ENCODE data around the gene COL4A3.

COL4A3 gene

GRCh38 chr2:227287771-227288170 lies 123.3 kb downstream of the COL4A3 start:
- Histone ChIP-seq H3K4me1 (ENCODE audit: control insufficient read depth, insufficient read depth, low read length) (no peaks in the 10 kb centered on the region), H3K9ac (ENCODE audit: low read length in 2 of 2) (no peak overlapping the region), H3K36me3 (ENCODE audit: control insufficient read depth in 2 of 2, insufficient read depth in 2 of 2, low read length in 2 of 2) (no peaks in the 10 kb centered on the region), H3K4me3 (ENCODE audit: low read length in 2 of 2) (no peak overlapping the region), H3K9me3 (ENCODE audit: control insufficient read depth in 2 of 2, low read length in 2 of 2) (no peaks in the 10 kb centered on the region), H3K27me3 (ENCODE audit: control insufficient read depth in 1 of 2, insufficient read depth in 2 of 2, low read length in 2 of 2) (no peaks in the 10 kb centered on the region), H3K27ac (ENCODE audit: low read length) (no peak overlapping the region)

- H3K36me3 ChIP-seq (ENCODE audit: control insufficient read depth in 2 of 2, insufficient read depth in 2 of 2, low read length in 2 of 2): no peaks in the 10 kb centered on the region
- no peaks in the 10 kb centered on the region for H3K27me3 ChIP-seq (ENCODE audit: control insufficient read depth in 1 of 2, insufficient read depth in 2 of 2, low read length in 2 of 2)
- H3K9me3 ChIP-seq (ENCODE audit: control insufficient read depth in 2 of 2, low read length in 2 of 2): no peaks in the 10 kb centered on the region
- no peak overlapping the region for H3K27ac ChIP-seq (ENCODE audit: low read length)
- no peak overlapping the region for H3K9ac ChIP-seq (ENCODE audit: low read length in 2 of 2)
- no peaks in the 10 kb centered on the region for H3K4me1 ChIP-seq (ENCODE audit: control insufficient read depth, insufficient read depth, low read length)
- H3K4me3 ChIP-seq (ENCODE audit: low read length in 2 of 2): no peak overlapping the region
These were observed 127.9 kb downstream of the COL4A3 start for GRCh38 chr2:227292314-227292713.

DNA sequence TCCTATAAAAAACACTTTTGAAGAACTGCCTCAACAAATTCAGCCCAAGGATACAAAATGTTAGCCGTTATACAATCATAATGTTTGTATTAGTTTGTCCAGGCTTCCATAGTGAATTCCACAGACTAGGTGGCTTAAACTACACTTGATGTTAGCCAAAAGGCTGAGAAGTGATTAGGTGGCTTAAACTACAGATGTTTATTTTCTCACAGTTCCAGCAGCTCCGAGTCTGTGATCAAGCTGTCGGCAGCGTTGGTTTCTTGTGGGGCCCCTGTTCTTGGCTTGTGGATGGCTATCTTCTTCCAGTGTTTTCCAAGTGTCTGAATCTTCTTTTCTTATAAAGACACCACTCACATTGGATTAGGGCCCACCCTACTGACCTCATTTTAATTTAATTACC lies 129.1 kb downstream of the COL4A3 start:
- H3K27ac ChIP-seq (ENCODE audit: low read length): no peak overlapping the region
- no peaks in the 10 kb centered on the region for H3K4me1 ChIP-seq (ENCODE audit: control insufficient read depth, insufficient read depth, low read length)
- no peak overlapping the region for H3K9ac ChIP-seq (ENCODE audit: low read length in 2 of 2)
- H3K27me3 ChIP-seq (ENCODE audit: control insufficient read depth in 1 of 2, insufficient read depth in 2 of 2, low read length in 2 of 2): no peaks in the 10 kb centered on the region
- no peaks in the 10 kb centered on the region for H3K36me3 ChIP-seq (ENCODE audit: control insufficient read depth in 2 of 2, insufficient read depth in 2 of 2, low read length in 2 of 2)
- no peaks in the 10 kb centered on the region for H3K9me3 ChIP-seq (ENCODE audit: control insufficient read depth in 2 of 2, low read length in 2 of 2)
- H3K4me3 ChIP-seq (ENCODE audit: low read length in 2 of 2): no peak overlapping the region

- no peaks in the 10 kb centered on the region for H3K4me1 ChIP-seq (ENCODE audit: control insufficient read depth, insufficient read depth, low read length)
- no peak overlapping the region for H3K4me3 ChIP-seq (ENCODE audit: low read length in 2 of 2)
- no peak overlapping the region for H3K27ac ChIP-seq (ENCODE audit: low read length)
- no peak overlapping the region for H3K9ac ChIP-seq (ENCODE audit: low read length in 2 of 2)
- H3K36me3 ChIP-seq (ENCODE audit: control insufficient read depth in 2 of 2, insufficient read depth in 2 of 2, low read length in 2 of 2): no peaks in the 10 kb centered on the region
- no peaks in the 10 kb centered on the region for H3K9me3 ChIP-seq (ENCODE audit: control insufficient read depth in 2 of 2, low read length in 2 of 2)
- H3K27me3 ChIP-seq (ENCODE audit: control insufficient read depth in 1 of 2, insufficient read depth in 2 of 2, low read length in 2 of 2): no peaks in the 10 kb centered on the region
These were observed 131.4 kb downstream of the COL4A3 start for GRCh38 chr2:227295806-227296205.

GRCh38 chr2:227296671-227297405 lies 132.4 kb downstream of the COL4A3 start:
- Histone ChIP-seq H3K9me3 (ENCODE audit: control insufficient read depth in 2 of 2, low read length in 2 of 2) (no peaks in the 10 kb centered on the region), H3K27ac (ENCODE audit: low read length) (no peak overlapping the region), H3K4me3 (ENCODE audit: low read length in 2 of 2) (no peak overlapping the region), H3K9ac (ENCODE audit: low read length in 2 of 2) (no peak overlapping the region), H3K36me3 (ENCODE audit: control insufficient read depth in 2 of 2, insufficient read depth in 2 of 2, low read length in 2 of 2) (no peaks in the 10 kb centered on the region), H3K27me3 (ENCODE audit: control insufficient read depth in 1 of 2, insufficient read depth in 2 of 2, low read length in 2 of 2) (no peaks in the 10 kb centered on the region), H3K4me1 (ENCODE audit: control insufficient read depth, insufficient read depth, low read length) (no peaks in the 10 kb centered on the region)

DNA sequence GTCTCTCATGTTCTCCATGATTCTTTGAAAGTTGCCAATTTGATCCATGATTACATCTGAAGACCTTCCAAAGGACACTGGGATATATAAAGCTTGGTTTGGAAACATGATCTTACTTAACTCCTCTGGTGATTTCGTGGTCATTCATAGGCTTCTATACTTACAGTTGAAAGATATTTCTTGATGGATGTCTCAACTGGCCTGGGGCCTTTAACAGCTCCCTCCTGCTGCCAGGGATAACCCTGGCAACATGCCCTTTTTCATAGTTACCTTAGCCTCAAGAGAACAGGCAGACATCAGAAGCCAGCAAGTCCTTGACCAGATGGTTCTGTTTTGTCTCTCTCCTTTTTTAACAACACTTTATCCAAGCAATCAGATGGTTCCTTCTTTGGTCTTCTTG lies 137.1 kb downstream of the COL4A3 start:
- Histone ChIP-seq H3K9me3 (ENCODE audit: control insufficient read depth in 2 of 2, low read length in 2 of 2) (no peaks in the 10 kb centered on the region), H3K4me3 (ENCODE audit: low read length in 2 of 2) (no peak overlapping the region), H3K27ac (ENCODE audit: low read length) (no peak overlapping the region), H3K9ac (ENCODE audit: low read length in 2 of 2) (no peak overlapping the region), H3K4me1 (ENCODE audit: control insufficient read depth, insufficient read depth, low read length) (no peaks in the 10 kb centered on the region), H3K27me3 (ENCODE audit: control insufficient read depth in 1 of 2, insufficient read depth in 2 of 2, low read length in 2 of 2) (no peaks in the 10 kb centered on the region), H3K36me3 (ENCODE audit: control insufficient read depth in 2 of 2, insufficient read depth in 2 of 2, low read length in 2 of 2) (no peaks in the 10 kb centered on the region)

DNA sequence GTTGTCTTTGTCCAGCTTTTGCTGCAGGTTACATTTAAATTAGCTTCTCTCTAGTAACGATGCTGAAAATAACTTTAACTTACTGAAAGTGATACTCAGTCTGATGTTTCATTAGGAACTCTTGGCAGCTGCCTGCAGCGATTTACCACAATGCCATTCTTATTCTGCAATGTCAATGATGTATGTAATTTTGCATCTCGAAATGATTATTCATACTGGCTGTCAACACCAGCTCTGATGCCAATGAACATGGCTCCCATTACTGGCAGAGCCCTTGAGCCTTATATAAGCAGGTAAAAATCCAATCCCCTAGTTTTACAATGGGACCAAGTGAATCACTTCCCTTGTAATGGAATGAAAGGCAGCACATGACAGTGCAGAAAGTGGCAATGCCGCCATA lies 144.4 kb downstream of the COL4A3 start:
- no peak overlapping the region for H3K9ac ChIP-seq (ENCODE audit: low read length in 2 of 2)
- no peaks in the 10 kb centered on the region for H3K27me3 ChIP-seq (ENCODE audit: control insufficient read depth in 1 of 2, insufficient read depth in 2 of 2, low read length in 2 of 2)
- no peaks in the 10 kb centered on the region for H3K4me1 ChIP-seq (ENCODE audit: control insufficient read depth, insufficient read depth, low read length)
- no peak overlapping the region for H3K27ac ChIP-seq (ENCODE audit: low read length)
- no peaks in the 10 kb centered on the region for H3K9me3 ChIP-seq (ENCODE audit: control insufficient read depth in 2 of 2, low read length in 2 of 2)
- no peaks in the 10 kb centered on the region for H3K36me3 ChIP-seq (ENCODE audit: control insufficient read depth in 2 of 2, insufficient read depth in 2 of 2, low read length in 2 of 2)
- no peak overlapping the region for H3K4me3 ChIP-seq (ENCODE audit: low read length in 2 of 2)

- H3K27ac ChIP-seq (ENCODE audit: low read length): no peak overlapping the region
- H3K9me3 ChIP-seq (ENCODE audit: control insufficient read depth in 2 of 2, low read length in 2 of 2): no peaks in the 10 kb centered on the region
These were observed 146.3 kb downstream of the COL4A3 start for GRCh38 chr2:227310756-227311110.

GRCh38 chr2:227311861-227312506 lies 147.6 kb downstream of the COL4A3 start:
- H3K36me3 ChIP-seq (ENCODE audit: control insufficient read depth in 2 of 2, insufficient read depth in 2 of 2, low read length in 2 of 2): no peaks in the 10 kb centered on the region
- H3K4me1 ChIP-seq (ENCODE audit: control insufficient read depth, insufficient read depth, low read length): no peaks in the 10 kb centered on the region

More at GRCh38 chr2:227310756-227311110, 146.3 kb downstream of the COL4A3 start:
- Histone ChIP-seq H3K27me3 (ENCODE audit: control insufficient read depth in 1 of 2, insufficient read depth in 2 of 2, low read length in 2 of 2) (no peaks in the 10 kb centered on the region), H3K4me3 (ENCODE audit: low read length in 2 of 2) (no peak overlapping the region), H3K9ac (ENCODE audit: low read length in 2 of 2) (no peak overlapping the region), H3K36me3 (ENCODE audit: control insufficient read depth in 2 of 2, insufficient read depth in 2 of 2, low read length in 2 of 2) (no peaks in the 10 kb centered on the region), H3K4me1 (ENCODE audit: control insufficient read depth, insufficient read depth, low read length) (no peaks in the 10 kb centered on the region)

DNA sequence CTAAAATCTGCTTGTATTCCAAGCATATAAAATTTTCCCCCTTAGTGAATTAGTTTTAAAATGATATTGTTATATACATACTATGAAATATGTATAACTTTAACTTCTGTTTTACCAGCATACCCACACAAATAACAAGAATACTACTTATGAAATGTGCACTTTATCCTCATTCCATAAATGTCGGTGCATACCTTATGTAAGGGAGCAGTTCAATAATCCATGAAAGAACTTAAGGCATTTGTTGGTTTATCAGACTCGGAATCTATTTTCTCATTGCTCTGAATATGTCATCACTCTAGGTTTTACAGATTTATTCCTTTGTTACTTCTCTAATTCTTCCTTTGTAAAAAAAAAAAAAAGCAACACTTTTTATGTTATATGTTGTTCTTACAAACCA lies 148.2 kb downstream of the COL4A3 start:
- Histone ChIP-seq H3K4me3 (ENCODE audit: low read length in 2 of 2) (no peak overlapping the region), H3K9me3 (ENCODE audit: control insufficient read depth in 2 of 2, low read length in 2 of 2) (no peaks in the 10 kb centered on the region), H3K27me3 (ENCODE audit: control insufficient read depth in 1 of 2, insufficient read depth in 2 of 2, low read length in 2 of 2) (no peaks in the 10 kb centered on the region), H3K36me3 (ENCODE audit: control insufficient read depth in 2 of 2, insufficient read depth in 2 of 2, low read length in 2 of 2) (no peaks in the 10 kb centered on the region), H3K9ac (ENCODE audit: low read length in 2 of 2) (no peak overlapping the region), H3K27ac (ENCODE audit: low read length) (no peak overlapping the region), H3K4me1 (ENCODE audit: control insufficient read depth, insufficient read depth, low read length) (no peaks in the 10 kb centered on the region)

More at GRCh38 chr2:227311861-227312506, 147.6 kb downstream of the COL4A3 start:
- no peak overlapping the region for H3K9ac ChIP-seq (ENCODE audit: low read length in 2 of 2)
- H3K27me3 ChIP-seq (ENCODE audit: control insufficient read depth in 1 of 2, insufficient read depth in 2 of 2, low read length in 2 of 2): no peaks in the 10 kb centered on the region
- H3K27ac ChIP-seq (ENCODE audit: low read length): no peak overlapping the region
- H3K4me3 ChIP-seq (ENCODE audit: low read length in 2 of 2): no peak overlapping the region
- no peaks in the 10 kb centered on the region for H3K9me3 ChIP-seq (ENCODE audit: control insufficient read depth in 2 of 2, low read length in 2 of 2)

DNA sequence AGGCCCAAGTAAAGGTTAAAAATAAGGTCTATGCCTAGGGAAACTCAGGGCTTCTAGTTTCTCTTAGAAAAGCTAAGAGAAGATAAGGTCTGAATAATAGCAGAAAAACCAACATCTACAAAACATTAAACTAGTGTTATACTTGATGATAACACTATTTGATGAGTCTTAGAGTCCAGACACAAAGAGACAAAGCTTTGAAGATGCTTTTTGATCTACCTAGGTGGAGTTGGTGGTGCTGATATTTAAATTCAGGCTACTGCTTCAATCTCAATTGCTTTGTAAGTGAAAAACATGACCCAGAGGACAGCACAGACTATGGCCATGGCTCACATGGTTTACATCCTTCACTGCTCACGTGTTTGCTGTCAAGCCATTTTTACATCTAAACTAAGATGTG lies 148.9 kb downstream of the COL4A3 start:
- Histone ChIP-seq H3K36me3 (ENCODE audit: control insufficient read depth in 2 of 2, insufficient read depth in 2 of 2, low read length in 2 of 2) (no peaks in the 10 kb centered on the region), H3K27me3 (ENCODE audit: control insufficient read depth in 1 of 2, insufficient read depth in 2 of 2, low read length in 2 of 2) (no peaks in the 10 kb centered on the region), H3K27ac (ENCODE audit: low read length) (no peak overlapping the region), H3K9ac (ENCODE audit: low read length in 2 of 2) (no peak overlapping the region), H3K4me1 (ENCODE audit: control insufficient read depth, insufficient read depth, low read length) (no peaks in the 10 kb centered on the region), H3K4me3 (ENCODE audit: low read length in 2 of 2) (no peak overlapping the region), H3K9me3 (ENCODE audit: control insufficient read depth in 2 of 2, low read length in 2 of 2) (no peaks in the 10 kb centered on the region)

Measured in stomach smooth muscle (tissue), 2 donors.